Activated CD4-positive, alpha-beta T cell treated with anti-CD3 and anti-CD28 coated beads, Interleukin-2, amount 50 U/mL, for 4 hours (primary cell): ENCODE results near the gene HLA-DOA.
A peak's percentile ranks its signal among the peaks of the same experiment; 100 is the strongest.

Source experiments
- DNase-seq, 2 experiments: peaks; one replicate each; pipeline ENCODE4 v3.0.0-alpha.2; 2020

The HLA-DOA gene

DNA sequence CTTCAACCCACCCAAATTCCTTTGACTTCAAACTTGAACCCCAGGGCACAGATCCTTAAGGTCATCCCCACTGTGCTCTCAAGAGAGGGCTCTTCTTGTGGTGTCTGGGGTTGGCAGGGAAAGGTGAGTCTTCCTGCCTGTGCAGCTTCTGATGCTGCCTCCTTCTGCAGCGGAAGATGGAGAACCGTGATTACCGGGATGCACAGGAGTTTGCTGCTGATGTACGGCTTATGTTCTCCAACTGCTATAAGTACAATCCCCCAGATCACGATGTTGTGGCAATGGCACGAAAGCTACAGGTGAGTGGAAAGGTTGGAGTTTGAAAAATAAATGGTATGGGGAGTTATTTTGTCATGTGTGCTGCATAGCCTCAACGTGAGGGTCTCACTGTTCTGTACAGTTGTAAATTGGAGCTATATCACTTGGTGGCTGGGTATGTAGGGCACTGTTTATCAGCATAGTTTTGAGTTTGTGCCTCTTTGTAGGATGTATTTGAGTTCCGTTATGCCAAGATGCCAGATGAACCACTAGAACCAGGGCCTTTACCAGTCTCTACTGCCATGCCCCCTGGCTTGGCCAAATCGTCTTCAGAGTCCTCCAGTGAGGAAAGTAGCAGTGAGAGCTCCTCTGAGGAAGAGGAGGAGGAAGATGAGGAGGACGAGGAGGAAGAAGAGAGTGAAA lies 32.0 kb downstream of the HLA-DOA start:
- DNase-seq: no peak

DNA sequence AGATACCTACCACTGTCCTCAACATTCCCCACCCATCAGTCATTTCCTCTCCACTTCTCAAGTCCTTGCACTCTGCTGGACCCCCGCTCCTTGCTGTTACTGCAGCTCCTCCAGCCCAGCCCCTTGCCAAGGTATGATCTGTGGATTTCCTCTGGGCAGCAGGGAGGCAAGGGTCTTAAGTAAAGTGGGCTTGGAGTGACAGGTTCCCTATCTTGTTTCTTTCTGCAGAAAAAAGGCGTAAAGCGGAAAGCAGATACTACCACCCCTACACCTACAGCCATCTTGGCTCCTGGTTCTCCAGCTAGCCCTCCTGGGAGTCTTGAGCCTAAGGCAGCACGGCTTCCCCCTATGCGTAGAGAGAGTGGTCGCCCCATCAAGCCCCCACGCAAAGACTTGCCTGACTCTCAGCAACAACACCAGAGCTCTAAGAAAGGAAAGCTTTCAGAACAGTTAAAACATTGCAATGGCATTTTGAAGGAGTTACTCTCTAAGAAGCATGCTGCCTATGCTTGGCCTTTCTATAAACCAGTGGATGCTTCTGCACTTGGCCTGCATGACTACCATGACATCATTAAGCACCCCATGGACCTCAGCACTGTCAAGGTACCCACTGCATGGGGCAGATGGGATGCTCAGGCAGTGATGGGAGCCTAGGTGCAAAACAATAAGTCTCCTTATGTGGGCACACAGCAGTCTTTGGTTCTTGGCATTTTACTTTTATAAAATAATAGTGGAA lies 32.9 kb downstream of the HLA-DOA start:
- no peak for DNase-seq

DNA sequence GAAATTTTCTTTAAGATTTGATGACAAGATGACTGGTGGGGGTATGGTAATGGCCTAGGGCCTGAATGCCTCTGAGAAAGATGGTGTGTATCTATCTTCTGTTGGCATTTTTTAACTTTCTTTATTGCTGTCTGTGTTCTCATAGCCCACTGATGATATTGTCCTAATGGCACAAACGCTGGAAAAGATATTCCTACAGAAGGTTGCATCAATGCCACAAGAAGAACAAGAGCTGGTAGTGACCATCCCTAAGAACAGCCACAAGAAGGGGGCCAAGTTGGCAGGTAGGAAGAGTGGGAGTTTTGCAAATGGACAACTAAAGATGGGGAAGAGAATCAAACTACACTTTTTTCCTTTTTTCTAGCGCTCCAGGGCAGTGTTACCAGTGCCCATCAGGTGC lies 33.5 kb downstream of the HLA-DOA start:
- DNase-seq: no peak

DNA sequence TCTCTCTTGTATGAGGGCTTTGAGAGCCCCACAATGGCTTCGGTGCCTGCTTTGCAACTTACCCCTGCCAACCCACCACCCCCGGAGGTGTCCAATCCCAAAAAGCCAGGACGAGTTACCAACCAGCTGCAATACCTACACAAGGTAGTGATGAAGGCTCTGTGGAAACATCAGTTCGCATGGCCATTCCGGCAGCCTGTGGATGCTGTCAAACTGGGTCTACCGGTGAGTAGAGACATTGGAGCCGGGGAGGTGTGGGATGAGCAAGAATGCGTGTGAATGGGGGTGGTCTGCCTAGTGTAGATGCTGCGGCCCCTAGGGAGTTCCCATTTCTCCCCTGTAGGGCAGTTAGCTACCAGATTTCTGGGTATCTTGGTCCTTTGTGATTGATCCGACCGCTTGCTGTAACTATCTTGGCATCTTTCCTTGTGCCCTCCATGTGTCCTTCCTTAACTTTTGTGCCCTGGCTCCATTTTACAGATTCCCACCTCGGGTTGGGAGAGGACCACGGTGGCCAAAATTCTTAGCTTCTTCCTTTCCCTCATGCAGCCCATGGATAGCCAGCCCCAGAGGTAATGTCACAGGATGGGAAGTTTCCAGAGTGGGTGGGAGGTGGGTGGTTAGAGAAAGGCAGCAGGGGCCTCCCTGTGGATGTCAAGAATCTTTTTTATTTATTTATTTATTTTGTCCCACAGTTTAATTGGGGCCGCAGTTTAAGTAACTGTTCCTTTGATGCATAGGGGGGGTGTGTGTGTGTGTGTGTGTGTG lies 34.7 kb downstream of the HLA-DOA start:
- DNase-seq: no peak

DNA sequence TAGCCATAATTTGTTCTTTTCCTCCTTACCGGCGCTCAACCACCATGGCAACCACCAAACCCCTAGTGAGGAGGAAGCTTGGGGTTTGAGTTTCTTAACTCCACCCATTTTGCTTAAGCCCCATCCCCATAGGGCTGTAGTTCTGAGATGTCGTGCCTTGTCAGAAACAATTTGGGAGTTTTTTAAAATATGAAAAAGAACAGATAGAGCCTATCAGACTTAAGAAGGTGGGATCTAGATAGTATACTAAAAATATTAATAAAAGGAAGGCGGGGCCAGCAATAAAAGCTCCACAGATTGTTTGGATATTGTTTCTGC lies 35.4 kb downstream of the HLA-DOA start:
- DNase-seq: no peak

DNA sequence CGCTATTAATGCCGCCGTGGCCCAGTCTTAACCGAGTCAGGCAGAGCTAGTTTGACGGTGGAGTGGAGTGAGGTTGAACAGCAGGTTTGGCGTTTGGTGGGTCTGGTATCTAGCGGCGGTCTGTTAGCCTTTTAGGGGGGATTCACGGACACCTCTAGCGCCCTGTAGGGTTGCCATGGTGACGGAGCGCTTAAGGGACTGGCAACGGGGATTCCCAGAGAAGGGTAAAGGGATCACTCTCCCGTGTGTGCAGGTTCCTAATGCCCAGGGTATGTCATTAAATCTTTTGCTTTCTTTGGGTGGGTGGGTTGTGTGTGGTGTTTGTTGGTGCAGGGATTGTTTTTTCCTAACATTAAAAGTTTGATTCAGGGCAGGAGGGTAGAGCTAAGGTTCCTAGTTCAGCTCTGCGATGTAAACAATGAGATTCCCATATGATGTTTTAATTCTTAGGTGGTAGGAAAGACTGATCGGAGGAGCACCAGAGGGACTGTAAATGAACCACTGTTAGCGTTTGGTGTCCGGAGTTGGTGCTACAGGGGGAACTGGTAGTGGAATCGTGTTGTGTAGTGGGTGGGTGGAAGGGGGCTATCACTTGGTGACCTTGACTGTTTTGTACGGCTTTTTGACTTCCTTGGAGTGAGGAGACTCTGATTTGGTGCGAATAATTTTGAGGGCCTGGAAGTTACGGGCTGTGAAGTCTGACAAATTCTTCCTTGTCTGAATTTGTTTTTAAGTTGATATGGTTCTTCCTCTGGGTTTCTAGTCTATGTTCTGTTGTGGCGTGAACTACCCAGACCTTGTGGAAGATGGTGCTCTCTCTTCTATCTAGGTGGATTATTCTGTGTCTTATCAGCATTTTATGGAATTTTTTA lies 36.0 kb downstream of the HLA-DOA start:
- peak in 1 of 2 experiments; percentile 25 for DNase-seq

DNA sequence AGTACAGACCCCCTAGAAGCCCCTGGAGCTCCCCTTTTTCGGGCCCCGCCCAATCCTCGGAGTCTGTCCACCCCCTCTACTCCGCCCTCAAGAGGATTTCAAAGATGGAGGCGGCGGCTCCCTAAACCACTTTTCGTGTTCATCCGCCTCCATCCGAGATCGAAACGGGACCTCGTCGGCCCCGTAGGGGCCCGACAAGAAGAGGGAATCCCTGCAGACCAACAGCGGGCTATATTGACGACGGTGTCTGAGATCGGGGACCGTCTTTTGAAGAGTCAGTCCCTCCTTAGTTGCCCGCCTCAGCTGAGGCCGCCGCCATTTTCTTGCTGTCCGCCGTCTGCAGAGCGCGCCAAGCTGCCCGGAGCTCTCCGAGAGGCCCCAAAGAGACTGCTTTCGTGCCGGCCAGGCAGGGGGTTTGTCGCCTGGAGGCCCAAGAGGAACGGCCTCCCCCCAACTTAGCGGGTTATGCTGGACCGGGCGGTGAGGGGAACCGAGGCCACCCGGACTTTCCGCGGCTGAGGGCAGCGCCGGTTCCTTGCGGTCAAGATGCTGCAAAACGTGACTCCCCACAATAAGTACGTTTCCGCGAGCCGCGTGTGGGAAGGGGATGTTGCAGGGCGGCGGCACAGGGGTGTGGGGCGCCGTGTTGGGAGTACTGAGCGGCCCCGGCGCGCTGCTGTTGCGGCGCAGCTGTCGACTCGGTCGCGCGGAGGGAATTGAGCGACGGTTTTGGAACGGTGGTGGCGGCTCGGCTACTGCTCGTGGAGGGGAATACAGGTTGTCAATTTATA lies 36.8 kb downstream of the HLA-DOA start:
- DNase-seq: peak; percentile 42 to 46

DNA sequence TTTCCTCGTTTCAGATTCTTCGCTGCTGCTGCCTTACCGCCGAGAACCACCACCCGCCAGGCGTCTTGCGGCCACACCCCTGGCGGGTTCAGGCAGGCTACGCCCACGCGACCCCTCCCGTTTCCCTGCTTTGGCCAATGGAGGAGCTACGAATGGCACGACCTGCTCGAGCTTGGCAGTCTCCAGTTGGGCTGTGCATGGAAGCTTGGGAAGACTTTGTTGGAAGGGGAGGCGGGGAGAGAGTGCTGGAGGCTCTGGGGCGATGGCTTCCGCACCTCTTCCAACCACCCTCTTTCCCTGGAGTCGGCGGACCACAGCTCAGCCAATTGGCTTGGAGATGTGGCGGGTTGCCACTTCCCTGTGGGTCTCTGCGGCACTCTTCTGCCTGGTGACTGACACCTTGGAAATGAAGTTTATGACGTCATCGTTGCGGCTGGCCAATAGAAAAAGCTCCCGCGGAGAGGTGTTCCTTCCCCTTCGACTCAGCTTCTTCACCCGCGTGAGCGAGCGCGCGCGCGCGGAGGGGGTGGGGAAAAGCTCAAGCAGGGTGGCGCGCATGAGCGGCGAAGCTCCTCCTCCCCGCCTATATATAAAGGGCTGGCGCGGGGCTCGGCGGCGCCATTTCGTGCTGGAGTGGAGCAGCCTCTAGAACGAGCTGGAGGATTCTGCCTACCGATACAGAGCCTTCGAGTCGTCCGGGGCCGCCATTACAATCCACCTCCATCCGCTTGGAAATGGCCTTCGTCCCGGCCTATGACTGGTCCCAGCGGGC lies 37.6 kb downstream of the HLA-DOA start:
- peak; percentile 99 for DNase-seq

DNA sequence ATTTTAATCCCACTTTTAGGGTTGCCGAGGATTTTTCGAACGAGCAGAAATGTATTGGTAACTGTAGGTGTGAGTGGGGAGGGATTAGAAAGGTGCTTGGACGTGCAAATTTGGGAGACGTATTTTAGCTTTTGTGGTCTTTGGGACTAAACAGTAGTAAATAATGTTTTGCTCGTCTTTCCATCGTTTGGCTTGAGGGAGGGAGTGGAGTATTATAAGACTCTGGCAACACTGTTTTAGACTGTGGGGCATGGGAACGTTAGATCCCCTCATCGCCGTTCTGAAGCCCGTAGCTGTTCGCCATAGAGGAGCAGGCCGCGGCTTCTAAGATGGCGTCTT lies 38.2 kb downstream of the HLA-DOA start:
- no peak for DNase-seq

DNA sequence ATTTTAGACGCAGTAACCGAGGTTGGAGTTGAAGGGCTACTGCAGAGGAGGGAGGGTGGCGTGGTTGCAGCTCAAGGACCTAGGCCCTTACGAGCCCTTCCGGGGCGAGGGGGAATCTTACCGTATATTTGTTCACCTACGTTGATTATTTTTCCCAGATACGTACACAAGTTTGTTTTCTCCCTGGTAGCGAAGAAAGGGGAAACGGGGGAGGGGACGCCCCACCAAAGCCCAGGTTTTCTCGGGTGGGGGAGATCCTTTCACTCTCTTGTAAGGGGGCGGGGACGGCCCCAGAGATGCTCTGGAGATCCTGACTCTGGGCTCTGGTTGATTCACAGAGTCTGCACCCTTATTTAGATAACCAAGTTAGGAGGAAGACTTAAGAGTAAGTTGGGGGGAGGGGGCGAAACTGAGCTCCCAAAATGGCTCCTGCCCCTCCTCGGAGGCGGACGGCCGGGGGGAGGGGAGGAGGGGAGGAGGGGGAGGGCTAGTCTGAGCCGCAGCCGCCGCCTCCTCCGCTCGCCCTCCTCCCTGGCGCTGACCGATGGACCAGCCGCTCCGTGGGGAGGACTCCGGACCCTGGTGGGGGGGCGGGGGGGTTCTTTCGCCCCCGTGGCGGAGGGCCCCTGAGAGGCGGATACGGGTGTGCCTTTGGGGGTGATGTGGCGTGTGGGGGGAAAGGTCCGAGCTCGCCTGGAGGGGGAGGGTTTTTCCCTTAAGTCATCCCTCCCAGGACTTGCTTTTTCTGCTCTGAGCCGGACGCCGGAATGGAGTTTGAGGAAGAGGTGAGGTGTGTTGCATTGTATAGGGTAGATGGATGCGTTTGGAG lies 38.8 kb downstream of the HLA-DOA start:
- peak; percentile 70 to 76 for DNase-seq

DNA sequence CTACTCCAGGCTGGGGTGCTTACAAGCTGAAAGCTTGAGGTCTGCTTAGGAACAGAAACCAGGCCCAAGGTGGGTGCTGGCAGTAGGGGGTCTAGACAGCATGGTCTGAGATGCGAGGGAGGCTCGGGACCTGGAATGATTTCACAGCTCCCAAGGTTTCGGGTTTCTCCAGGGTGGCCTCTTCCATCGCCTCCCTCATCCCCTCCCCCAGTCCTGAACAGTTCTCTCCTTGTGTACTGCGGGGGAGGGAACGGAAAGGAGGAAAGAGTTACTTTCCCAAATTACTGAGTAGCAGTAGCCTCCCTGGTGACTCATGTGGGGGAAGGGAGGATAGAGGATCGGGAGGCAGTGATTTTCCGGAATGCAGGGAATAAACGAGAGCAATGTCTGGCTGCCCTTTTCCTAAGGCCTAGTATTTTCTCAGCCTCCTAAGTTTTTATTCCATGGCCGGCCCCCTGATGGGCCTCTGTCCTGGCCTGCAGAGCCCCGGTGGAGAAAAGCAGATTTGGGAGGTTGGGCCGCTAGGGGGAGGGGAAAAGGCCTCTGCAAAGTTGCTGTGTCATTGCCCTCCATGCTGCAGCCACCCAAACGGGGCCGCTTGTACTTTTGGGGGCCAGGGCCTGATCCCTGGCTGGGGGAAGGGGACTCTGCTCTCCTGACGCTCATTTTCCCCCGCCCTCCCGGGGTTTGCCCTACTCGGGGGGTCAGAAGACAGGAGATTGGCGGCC lies 39.5 kb downstream of the HLA-DOA start:
- DNase-seq: peak; percentile 63 to 64

DNA sequence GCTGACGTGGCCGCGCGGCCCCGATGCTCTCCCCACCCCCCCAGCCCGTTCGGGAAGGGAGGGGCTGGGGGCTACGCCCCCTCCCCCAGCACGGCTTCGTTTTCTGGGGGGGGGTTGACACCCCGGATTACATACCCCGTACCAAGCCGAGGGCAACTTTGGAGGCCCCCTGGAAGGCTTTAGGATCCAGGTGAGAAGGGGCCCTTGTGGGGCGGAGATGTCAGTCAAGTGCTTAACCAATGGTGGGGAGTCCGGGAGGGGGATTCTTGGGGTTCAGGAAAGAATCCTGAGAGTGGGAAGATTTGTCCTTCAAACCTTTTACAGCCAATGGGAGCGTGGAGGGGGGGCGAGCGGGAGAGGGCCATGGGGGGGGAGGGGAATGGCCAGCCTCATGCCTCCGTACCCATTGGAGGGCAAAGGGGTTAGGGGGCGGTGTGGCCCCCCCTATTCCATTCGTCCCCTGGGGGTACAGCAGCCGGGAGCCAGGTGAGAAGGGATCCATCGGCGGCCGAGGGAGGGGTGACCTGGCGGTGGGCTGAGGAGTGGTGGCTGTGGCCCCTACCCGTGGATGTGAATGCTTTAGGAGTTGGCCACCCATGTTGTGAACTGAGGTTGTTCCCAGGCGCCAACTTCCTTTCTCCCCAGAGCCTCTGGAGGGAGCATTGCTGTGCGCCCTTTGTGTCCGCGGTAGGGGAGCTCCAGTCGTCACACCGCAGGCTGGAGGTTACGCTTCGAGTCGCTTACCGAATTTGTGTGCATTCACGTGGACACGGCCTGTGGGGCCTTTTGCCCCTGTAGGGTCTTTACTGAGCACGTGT lies 40.3 kb downstream of the HLA-DOA start:
- peak in 1 of 2 experiments; percentile 72 for DNase-seq

DNA sequence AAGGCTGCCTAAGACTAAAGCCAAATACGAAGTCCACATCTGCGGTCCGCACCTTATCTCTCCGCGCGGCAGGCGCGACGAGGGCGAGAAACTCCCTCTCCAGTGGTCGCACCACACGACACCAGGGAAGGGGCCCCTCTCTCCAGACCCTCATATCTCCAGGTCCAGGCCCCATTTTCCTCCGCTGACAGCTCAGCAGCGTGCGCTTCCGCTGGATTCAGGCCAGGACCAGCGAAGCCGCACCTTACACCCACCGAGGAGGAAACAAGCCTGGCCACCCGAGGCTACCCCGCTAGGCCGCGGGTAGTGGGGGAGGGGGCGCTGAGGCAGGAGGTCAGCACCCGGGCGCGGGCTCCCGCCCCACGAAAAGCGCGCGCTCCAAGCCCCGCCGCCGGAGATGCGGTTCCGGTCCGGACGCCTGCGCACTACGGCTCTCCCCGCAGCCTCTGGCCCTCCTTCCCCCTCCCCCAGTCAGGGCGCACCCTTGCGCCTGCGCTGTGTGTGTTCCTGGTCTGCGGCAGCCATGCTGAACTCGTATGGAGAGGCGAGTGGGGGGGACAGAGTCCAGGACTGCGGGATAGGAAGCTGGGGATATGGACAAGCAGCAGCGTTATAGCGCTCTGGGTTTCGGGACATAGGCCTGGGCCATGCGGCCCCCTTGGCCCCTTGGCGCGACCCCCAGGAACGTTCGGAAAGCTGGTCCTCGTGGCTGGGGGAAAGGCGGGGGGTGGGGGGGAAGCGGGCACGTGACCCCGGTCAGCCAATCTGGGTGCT lies 41.1 kb downstream of the HLA-DOA start, which contains the start of gene BRD2:
Gene BRD2 (plus strand): TSS at position 502 of the 774 bp plus-strand sequence. CDS start 4,305 bp downstream, outside the sequence.
- DNase-seq: peak; percentile 94

DNA sequence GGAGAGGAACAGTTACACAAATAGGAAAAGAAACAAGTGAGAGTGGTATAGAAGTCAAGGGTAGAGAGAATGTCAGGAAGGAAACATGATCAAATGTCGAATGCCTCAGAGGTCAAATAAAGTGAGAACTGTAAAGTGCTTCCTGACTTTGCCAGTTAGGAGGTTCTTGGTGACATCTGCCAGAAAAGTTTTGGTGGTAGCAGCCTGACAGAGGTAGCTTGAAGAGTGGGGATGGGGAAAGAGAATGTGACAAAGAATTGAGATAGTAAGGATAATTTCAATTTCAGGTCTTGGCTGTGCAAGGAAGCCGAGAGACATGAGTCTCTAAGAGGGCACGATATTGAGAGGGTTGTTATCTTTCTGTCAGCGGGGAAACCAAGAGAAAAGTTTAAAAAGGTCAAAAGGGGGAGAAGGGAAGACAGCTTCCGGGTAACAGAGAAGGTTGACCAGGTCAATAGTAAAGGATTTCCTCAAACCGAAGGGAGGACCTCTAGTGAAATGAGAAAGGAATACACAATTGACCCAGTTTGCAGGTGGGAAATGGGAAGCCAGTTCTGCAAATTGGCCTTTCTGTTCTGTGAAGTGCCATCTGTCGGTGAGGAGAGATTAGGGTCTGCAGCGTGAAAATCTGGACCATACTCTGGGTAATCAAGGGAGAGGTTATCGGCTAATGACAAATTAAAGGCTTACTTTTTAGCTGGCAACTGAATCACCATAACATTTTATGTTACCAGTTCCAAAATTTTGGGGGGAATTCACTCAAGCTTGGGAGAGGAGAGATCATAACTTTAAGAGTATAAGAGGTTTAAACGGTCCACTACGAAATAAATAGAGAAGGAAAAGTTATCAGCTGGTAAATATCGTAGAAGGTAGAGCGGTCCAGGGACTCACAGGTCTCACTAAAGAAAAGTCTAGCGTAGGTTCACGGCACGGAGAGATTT lies 42.0 kb downstream of the HLA-DOA start:
- no peak for DNase-seq

DNA sequence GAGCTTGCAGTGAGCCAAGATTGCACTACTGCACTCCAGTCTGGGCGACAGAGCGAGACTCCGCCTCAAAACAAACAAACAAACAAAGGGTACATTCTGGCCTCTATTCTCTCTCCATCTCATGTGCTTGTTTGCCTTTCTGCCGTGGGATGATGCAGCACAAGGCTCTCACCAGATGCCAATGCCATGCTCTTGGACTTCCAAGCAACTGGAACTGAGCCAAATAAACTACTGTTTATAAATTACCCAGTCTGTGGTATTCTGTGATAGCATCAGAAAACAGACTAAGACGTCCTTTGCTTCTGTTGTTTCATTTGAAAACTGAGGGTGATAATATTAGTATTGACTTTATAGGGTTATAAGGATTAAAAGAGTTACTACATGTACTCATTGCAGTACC lies 44.6 kb downstream of the HLA-DOA start:
- no peak for DNase-seq

DNA sequence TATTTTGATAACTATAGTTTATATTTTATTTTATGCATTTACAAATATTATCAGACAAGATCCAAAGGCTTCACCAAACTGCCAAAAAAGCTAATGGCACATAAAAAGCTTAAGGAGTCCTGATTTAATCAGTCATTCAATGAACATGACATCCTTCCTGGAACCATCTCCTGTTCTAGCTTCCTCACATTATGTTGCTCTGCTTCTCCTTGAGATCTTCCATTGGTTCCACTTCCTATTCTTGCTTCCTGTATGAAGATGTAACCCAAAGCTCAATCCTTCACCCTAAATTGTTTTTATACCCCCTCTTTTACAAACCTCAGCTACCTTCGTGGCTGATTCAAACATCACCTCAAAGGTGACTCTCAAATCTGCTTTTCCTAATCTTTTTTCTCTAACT lies 45.5 kb downstream of the HLA-DOA start:
- no peak for DNase-seq
